ENCODE measurements around the gene ACMSD. TPM values are rescaled to one million over a fixed set of nuclear protein-coding genes. Genes with fewer than 3 reads are reported as not detected.

Gene ACMSD
- total RNA-seq, 2 donors from 2014 or later, result not detected

DNA sequence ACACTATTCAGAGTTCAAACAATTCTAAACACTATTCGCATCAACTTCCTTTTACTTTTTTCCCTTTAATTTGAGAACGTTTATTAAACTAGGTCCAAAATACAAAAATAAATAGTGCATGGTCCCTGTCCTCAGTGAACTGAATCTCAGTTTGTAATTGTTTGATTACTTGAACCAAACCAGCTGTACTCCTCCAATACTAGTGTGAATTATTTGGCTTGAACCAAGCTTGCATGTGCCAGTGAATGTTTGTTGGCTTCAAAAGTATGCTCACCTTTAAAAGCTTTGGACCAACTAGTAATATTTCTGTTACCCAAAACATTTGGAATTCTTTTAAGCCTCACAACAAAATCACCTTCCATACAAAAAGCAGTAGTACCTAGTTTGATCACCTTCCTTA, 95.7 kb downstream of the ACMSD start:
- intact Hi-C loops (cut with DNase I), result no loop called here
- Histone ChIP-seq H3K4me1 (no peaks in the 10 kb centered on the region), H3K27ac (no peak overlapping the region), H3K36me3 (peaks cover 1% of the 10 kb centered on the region), H3K4me3 (no peak overlapping the region), H3K9ac (ENCODE audit: low read depth in 2 of 2, low read length in 2 of 2) (no peak overlapping the region), H3K27me3 (no peaks in the 10 kb centered on the region), H3K9me3 (no peaks in the 10 kb centered on the region)
- TF ChIP-seq, protein P1, sequence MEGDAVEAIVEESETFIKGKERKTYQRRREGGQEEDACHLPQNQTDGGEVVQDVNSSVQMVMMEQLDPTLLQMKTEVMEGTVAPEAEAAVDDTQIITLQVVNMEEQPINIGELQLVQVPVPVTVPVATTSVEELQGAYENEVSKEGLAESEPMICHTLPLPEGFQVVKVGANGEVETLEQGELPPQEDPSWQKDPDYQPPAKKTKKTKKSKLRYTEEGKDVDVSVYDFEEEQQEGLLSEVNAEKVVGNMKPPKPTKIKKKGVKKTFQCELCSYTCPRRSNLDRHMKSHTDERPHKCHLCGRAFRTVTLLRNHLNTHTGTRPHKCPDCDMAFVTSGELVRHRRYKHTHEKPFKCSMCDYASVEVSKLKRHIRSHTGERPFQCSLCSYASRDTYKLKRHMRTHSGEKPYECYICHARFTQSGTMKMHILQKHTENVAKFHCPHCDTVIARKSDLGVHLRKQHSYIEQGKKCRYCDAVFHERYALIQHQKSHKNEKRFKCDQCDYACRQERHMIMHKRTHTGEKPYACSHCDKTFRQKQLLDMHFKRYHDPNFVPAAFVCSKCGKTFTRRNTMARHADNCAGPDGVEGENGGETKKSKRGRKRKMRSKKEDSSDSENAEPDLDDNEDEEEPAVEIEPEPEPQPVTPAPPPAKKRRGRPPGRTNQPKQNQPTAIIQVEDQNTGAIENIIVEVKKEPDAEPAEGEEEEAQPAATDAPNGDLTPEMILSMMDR (IDR thresholded peaks at IDR 0.05), result no peak
- no peak for DNase-seq

DNA sequence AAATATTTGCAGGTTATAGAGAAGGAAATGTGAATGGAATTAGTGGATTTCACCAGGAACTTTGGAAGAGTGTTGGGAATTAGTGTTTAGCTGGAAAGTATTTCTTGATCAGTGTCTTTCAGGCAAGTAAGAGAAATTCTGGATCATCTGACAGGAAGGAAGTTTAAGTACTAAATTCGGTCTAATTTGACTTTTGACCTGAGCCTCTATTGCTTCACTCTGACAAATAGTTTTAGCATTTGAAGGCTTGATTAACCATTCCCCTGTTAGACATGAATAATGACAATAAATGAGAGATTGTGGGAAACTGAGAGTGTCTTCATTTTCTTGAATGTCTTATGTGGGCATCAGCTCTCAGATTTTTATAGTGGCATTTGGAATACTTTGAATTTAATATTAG, 96.2 kb downstream of the ACMSD start:
- Histone ChIP-seq H3K36me3 (peaks cover 5% of the 10 kb centered on the region), H3K4me1 (no peaks in the 10 kb centered on the region), H3K27me3 (no peaks in the 10 kb centered on the region), H3K4me3 (no peak overlapping the region), H3K27ac (no peak overlapping the region), H3K9ac (ENCODE audit: low read depth in 2 of 2, low read length in 2 of 2) (no peak overlapping the region), H3K9me3 (no peaks in the 10 kb centered on the region)
- intact Hi-C loops (cut with DNase I), result no loop called here
- no peak for DNase-seq
- TF ChIP-seq, protein P1 (IDR thresholded peaks at IDR 0.05), result no peak

DNA sequence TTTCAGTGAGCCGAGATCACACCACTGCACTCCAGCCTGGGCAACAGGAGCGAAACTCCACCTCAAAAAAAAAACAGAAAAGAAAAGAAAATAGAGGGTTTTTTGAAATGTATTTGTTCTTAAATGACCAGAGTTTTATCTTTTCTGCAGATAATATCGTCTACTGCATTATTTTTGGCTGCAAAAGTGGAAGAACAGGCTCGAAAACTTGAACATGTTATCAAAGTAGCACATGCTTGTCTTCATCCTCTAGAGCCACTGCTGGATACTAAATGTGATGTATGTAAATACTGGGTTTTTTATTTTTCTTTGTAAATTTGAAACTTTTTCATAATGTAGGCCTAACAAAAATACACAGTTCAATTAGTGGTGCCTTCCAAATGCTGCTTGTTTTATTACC, 98.3 kb downstream of the ACMSD start:
- TF ChIP-seq, protein P1 (IDR thresholded peaks at IDR 0.05), result no peak
- no peaks in the 10 kb centered on the region for H3K4me1 ChIP-seq
- H3K9ac ChIP-seq (ENCODE audit: low read depth in 2 of 2, low read length in 2 of 2), result no peak overlapping the region
- DNase-seq, result no peak
- H3K27ac ChIP-seq, result no peak overlapping the region
- H3K9me3 ChIP-seq, result no peaks in the 10 kb centered on the region
- no peak overlapping the region for H3K4me3 ChIP-seq
- peaks cover 10% of the 10 kb centered on the region for H3K36me3 ChIP-seq
- intact Hi-C loops (cut with DNase I), result no loop called here
- H3K27me3 ChIP-seq, result no peaks in the 10 kb centered on the region

DNA sequence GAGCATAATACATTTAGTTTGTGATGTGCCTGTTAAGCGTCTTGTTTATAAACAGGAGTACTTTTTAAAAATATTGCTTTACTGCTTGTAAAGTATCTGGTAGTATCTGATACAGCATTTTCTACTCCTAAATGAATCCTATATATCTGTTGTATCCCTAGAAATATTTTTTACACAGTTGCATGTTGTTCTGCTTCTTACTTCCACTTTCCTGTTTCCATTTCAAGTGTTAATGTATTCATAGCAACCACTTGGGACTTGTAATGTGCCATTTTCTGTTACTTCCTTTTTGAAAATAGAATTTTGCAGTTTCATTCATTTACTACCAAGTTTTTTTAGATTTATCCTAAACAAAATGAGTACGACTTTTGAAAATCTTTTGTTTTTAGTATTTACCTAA, 105.1 kb downstream of the ACMSD start:
- Histone ChIP-seq H3K9ac (ENCODE audit: low read depth in 2 of 2, low read length in 2 of 2) (no peak overlapping the region), H3K9me3 (no peaks in the 10 kb centered on the region), H3K4me1 (no peaks in the 10 kb centered on the region), H3K27ac (no peak overlapping the region), H3K4me3 (no peak overlapping the region), H3K36me3 (peaks cover 10% of the 10 kb centered on the region), H3K27me3 (no peaks in the 10 kb centered on the region)
- TF ChIP-seq, protein P1 (IDR thresholded peaks at IDR 0.05), result no peak
- DNase-seq, result no peak
- intact Hi-C loops (cut with DNase I), result no loop called here

DNA sequence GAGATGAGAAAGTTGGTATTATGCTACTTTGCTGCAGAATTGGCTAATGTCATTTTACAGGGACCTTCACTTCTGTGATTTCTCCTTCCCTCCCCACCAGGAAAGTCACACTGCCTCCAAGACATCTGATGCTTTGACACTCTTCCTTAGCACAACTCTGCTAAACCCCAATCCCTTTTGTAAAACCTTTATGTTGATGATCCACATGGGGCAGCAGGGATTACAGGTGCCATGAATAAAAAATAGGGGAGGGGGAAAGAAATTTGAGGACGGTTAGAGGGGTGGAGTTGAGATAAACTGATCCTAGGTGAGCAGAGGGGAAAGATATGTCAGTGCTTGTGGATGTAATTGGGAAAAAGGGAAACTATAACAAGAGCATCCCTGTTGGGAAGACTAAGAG, 106.6 kb downstream of the ACMSD start:
- DNase-seq, result no peak
- H3K36me3 ChIP-seq, result peaks cover 5% of the 10 kb centered on the region
- H3K9ac ChIP-seq (ENCODE audit: low read depth in 2 of 2, low read length in 2 of 2), result no peak overlapping the region

More for the DNA sequence above, 106.6 kb downstream of the ACMSD start:
- no peaks in the 10 kb centered on the region for H3K27me3 ChIP-seq
- H3K9me3 ChIP-seq, result no peaks in the 10 kb centered on the region
- no peak overlapping the region for H3K27ac ChIP-seq
- intact Hi-C loops (cut with DNase I), result no loop called here
- H3K4me3 ChIP-seq, result no peak overlapping the region
- H3K4me1 ChIP-seq, result no peaks in the 10 kb centered on the region
- TF ChIP-seq, protein P1 (IDR thresholded peaks at IDR 0.05), result no peak
